Smooth muscle cell of the pulmonary artery (primary cell): Measurements from ENCODE around the gene KCNJ14. TPM values are rescaled to one million over a fixed set of nuclear protein-coding genes. Genes with fewer than 3 reads are reported as not detected.

Experiments used
- total RNA-seq: library from RNA; depleted of rRNA; stranded (reverse); fragments of >200 nt; gene quantifications from 2 replicates; pipeline ENCODE4 v1.2.3, GENCODE V29; 2014

The KCNJ14 gene
- 0.65 and 1.1 TPM in 2 replicates for total RNA-seq

DNA sequence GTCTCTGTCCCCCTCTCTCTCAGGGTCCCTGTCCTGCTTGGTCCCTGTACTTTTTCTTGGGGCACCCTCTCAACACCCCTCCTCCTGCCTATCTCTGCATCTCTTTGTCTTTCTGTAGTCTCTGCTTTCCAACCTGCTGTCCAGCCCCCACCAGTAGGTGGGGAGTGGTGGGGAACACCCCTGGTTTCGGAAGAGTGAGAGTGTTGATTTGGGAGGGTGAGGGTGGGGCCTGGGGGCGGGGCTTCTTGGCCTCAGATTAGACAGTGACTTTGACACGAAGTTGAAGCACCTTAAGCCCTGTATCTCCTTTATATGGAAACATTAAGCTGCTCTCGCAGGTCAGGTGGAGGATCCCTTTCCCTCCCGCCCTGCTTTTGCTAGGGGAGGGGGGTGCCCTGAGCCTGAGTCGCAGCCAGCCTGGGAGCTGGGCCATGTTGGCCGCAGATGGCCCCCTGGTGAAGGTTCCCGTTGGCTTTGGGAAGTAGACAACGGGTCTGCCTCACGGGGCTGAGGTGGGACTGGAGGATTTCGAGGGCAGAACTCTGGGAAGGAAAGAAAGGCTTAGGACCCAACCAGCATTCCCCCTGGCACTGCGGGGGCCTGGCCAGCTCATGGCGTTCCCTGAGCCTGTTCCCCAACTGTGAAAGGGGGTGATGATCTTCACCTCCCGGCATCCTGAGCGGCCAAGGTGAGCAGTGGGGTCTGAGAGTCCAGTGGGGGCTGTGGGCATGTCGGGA is at the start of gene KCNJ14:
Gene KCNJ14, plus strand, starts transcription at position 404 of the 737 bp plus-strand sequence. CDS start 6,151 bp downstream, outside the sequence.

DNA sequence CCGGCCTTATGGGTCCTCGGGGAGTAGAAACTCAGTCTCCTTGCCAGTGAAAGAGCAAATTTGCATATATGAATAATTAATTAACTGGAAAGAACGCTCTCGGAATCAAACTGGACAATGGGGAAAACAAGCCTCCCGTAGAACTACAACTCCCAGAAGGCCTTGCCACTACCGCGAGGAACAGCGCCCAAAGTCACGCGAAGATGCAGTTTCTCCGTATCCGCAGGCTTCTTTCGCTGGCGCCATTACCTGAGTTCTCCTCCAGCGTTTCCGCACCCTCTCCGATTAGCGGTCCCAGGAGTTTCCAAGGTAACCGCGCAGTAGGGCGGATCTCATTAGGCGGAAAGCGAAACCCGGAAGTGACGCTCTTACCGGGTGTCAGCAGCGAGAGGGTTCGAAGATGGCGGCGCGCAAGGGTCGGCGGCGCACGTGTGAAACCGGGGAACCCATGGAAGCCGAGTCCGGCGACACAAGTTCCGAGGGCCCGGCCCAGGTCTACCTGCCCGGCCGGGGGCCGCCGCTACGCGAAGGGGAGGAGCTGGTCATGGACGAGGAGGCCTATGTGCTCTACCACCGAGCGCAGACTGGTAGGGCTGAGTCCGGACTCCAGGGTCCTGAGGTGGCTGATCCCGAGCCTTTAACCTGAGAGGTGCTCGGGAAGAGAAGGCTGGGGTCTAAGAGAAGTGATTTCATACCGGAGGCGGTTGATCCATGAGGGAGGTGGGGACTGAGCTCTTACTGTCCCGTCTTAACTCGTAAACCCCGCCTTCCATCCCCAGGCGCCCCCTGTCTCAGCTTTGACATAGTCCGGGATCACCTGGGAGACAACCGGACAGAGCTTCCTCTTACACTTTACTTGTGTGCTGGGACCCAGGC is 9.5 kb upstream of the KCNJ14 start, which contains the start of gene GRWD1:
Gene GRWD1, plus strand, starts transcription at position 378 of the 876 bp plus-strand sequence. Its CDS starts 23 bp downstream, at position 401.

DNA sequence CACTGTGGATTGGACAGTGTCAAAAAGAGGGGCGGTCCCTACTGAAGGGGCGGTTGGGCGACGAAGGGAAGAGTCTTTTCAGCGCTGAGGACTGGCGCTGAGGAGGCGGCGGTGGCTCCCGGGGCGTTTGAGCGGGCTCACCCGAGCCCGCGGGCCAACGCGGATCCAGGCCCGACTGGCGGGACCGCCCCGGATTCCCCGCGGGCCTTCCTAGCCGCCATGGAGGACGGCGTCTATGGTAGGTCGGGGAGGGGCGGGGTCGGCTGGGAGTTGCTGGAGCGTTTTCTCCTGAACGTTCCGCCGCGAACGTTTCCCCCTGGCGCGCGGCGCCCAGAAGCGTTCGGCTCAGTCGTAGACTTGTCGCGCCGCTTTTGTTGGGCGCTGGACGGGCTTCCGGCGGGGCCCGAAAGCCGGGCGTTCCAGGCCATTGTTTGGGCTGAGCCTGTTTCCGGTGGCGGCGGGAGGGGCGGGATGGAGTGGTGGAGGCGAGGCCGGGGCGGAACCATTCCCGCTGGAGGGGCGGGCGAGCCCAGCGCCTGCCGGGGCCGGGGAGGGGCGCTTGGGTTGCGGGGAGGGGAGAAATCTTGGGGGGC is 14.0 kb downstream of the KCNJ14 start, which contains the start of gene CYTH2:
Gene CYTH2, plus strand, starts transcription at position 81 of the 593 bp plus-strand sequence. Its CDS starts 139 bp downstream, at position 220.

DNA sequence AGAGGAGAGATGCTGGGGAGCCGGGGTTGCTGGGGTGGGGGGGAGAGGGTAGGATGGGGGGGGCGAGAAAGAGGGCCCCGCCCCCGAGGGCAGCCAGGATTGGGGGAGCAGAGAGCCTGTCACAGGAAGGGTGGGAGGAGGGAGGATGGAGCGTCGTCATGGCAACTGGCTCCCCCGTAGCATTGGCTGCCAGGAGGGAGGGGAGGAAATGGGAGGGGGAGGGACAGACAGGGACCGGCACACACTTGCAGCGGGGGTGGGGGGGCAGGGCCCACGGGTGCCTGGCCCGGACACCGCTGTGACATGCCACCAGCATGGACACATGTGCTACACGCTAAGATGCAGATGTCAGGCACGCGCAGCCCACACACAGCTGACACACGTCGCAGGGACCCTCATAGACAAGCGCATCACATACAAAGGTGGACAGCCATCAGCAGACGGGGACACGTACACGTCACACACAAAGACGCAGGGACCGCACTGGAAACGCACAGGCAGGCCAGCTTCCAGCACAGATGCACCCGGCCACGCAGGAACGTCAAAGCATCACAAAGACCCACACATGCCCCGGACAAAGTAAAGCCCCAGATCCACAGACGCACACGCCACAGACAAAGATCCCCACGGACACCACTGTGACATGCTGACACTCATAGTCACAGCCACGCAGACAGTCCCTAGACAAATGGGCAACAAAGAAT is 56.6 kb downstream of the KCNJ14 start, which contains the start of gene LMTK3:
Gene LMTK3, minus strand, starts transcription at position 36 of the 704 bp plus-strand sequence. CDS start 259 bp downstream, outside the sequence.

Other genes starting within 250 kb of the KCNJ14 start
- gene CARD8, start 199.7 kb upstream of the KCNJ14 start, total RNA-seq: 17.7 and 23.4 TPM in 2 replicates
- gene ZNF114, start 185.5 kb upstream of the KCNJ14 start, total RNA-seq: 0.59 TPM in 1 of 2 replicates, not detected in the other
- 132 and 188 TPM in 2 replicates for gene EMP3, start 130.0 kb upstream of the KCNJ14 start, total RNA-seq
- gene TMEM143, start 91.6 kb upstream of the KCNJ14 start, total RNA-seq: 5.2 and 7.3 TPM in 2 replicates
- not detected in 2 replicates for gene SYNGR4, start 91.2 kb upstream of the KCNJ14 start, total RNA-seq
- gene KDELR1, start 64.0 kb upstream of the KCNJ14 start, total RNA-seq: 118 TPM in 2 replicates
- gene GRIN2D, start 61.9 kb upstream of the KCNJ14 start, total RNA-seq: 0.59 and 1.1 TPM in 2 replicates
- gene GRWD1, start 9.6 kb upstream of the KCNJ14 start, total RNA-seq: 22.2 and 29.3 TPM in 2 replicates
- gene CYTH2, start 13.8 kb downstream of the KCNJ14 start, total RNA-seq: 24.0 and 33.6 TPM in 2 replicates
- gene LMTK3, start 56.3 kb downstream of the KCNJ14 start, total RNA-seq: 0.33 and 0.89 TPM in 2 replicates
- gene SULT2B1, start 96.6 kb downstream of the KCNJ14 start, total RNA-seq: not detected in 2 replicates
- gene SPACA4, start 151.2 kb downstream of the KCNJ14 start, total RNA-seq: not detected in 2 replicates
- gene FAM83E, start 159.5 kb downstream of the KCNJ14 start, total RNA-seq: 0.23 and 0.52 TPM in 2 replicates
- gene RPL18, start 163.6 kb downstream of the KCNJ14 start, total RNA-seq: 1,103 and 1,191 TPM in 2 replicates
- gene SPHK2, start 163.9 kb downstream of the KCNJ14 start, total RNA-seq: 8.7 and 13.1 TPM in 2 replicates
- gene DBP, start 181.8 kb downstream of the KCNJ14 start, total RNA-seq: 7.4 and 7.8 TPM in 2 replicates
- gene CA11, start 190.6 kb downstream of the KCNJ14 start, total RNA-seq: 0.99 and 1.6 TPM in 2 replicates
- gene NTN5, start 217.4 kb downstream of the KCNJ14 start, total RNA-seq: 0.43 and 0.46 TPM in 2 replicates
- not detected in 2 replicates for gene FUT2, start 240.4 kb downstream of the KCNJ14 start, total RNA-seq